Measurements from ENCODE around the gene SYT1.

GRCh38 chr12:78914859-78915331 lies 50.3 kb downstream of the SYT1 start:
- TF ChIP-seq EZH2 (IDR thresholded peaks at IDR 0.05; ENCODE audit: borderline replicate concordance, low read depth, low read length, poor library complexity, severe bottlenecking) (no peak), CTCF (conservative IDR thresholded peaks at IDR 0.05; ENCODE audit: low read depth, low read length) (no peak)

All from A673 (cell line).